H4 (cell line): ENCODE results near the gene PSMB9. TPM values are rescaled to one million over a fixed set of nuclear protein-coding genes. Genes with fewer than 3 reads are reported as not detected.
"Not testable (repeated sequence)": the region's sequence is repeated elsewhere in the genome, so short reads cannot be mapped to it uniquely, and the experiment has no call there.

ENCODE experiments used
- DNase-seq: peaks from one replicate; pipeline ENCODE4 v3.0.0-alpha.2; 2015; ENCODE audit warnings: low spot score
- total RNA-seq: library from RNA; depleted of rRNA; stranded (reverse); fragments of >200 nt; shearing (Covaris generic); gene quantifications from 2 replicates; pipeline ENCODE4 v1.2.3, GENCODE V29; 2014

PSMB9 gene
- total RNA-seq, 1 experiment from 2014 or later = 150 TPM

GRCh38 chr6:32860674-32861073 is 6.7 kb downstream of the PSMB9 start:
- DNase-seq = no peak

GRCh38 chr6:32862725-32863124 is 8.7 kb downstream of the PSMB9 start:
- DNase-seq = no peak

- DNase-seq = no peak
Observed at GRCh38 chr6:32865724-32866443, 11.9 kb downstream of the PSMB9 start.

- DNase-seq = no peak
Observed at GRCh38 chr6:32867022-32867477, 13.1 kb downstream of the PSMB9 start.

GRCh38 chr6:32867554-32868256 is 13.7 kb downstream of the PSMB9 start:
- DNase-seq = no peak

- DNase-seq = peak; percentile 51
Observed at GRCh38 chr6:32868257-32868788, 14.3 kb downstream of the PSMB9 start.

GRCh38 chr6:32873947-32874346 is 20.0 kb downstream of the PSMB9 start:
- DNase-seq = not testable (repeated sequence)

- DNase-seq = no peak
Observed at GRCh38 chr6:32876603-32877002, 22.6 kb downstream of the PSMB9 start.

GRCh38 chr6:32879691-32880090 is 25.7 kb downstream of the PSMB9 start:
- no peak for DNase-seq

GRCh38 chr6:32880962-32881361 is 27.0 kb downstream of the PSMB9 start:
- DNase-seq = not testable (repeated sequence)

GRCh38 chr6:32882879-32883250 is 28.9 kb downstream of the PSMB9 start:
- no peak for DNase-seq

GRCh38 chr6:32883789-32884188 is 29.8 kb downstream of the PSMB9 start:
- peak; percentile 58 for DNase-seq

GRCh38 chr6:32885698-32886286 is 31.8 kb downstream of the PSMB9 start:
- peak; percentile 48 for DNase-seq

- no peak for DNase-seq
Observed at GRCh38 chr6:32886681-32887383, 32.8 kb downstream of the PSMB9 start.

- DNase-seq = no peak
Observed at GRCh38 chr6:32887616-32888015, 33.6 kb downstream of the PSMB9 start.

GRCh38 chr6:32888576-32888975 is 34.6 kb downstream of the PSMB9 start:
- DNase-seq = no peak

GRCh38 chr6:32889533-32889932 is 35.5 kb downstream of the PSMB9 start:
- DNase-seq = no peak

- DNase-seq = no peak
Observed at GRCh38 chr6:32890831-32891230, 36.8 kb downstream of the PSMB9 start.

- DNase-seq = peak; percentile 88
Observed at GRCh38 chr6:32894085-32895005, 40.4 kb downstream of the PSMB9 start.

- no peak for DNase-seq
Observed at GRCh38 chr6:32895006-32895345, 41.0 kb downstream of the PSMB9 start.

GRCh38 chr6:32903952-32904351 is 50.0 kb downstream of the PSMB9 start:
- no peak for DNase-seq
